OCI-M2 (cell line): ENCODE data around the gene TRIM8.
"Not testable (repeated sequence)": the region's sequence is repeated elsewhere in the genome, so short reads cannot be mapped to it uniquely, and the experiment has no call there.

ENCODE experiments used
- DNase-seq: peaks from one replicate; lab custom pipeline; 2025; ENCODE audit not compliant: unreplicated experiment; lab: John Stamatoyannopoulos, UW

The TRIM8 gene

DNA sequence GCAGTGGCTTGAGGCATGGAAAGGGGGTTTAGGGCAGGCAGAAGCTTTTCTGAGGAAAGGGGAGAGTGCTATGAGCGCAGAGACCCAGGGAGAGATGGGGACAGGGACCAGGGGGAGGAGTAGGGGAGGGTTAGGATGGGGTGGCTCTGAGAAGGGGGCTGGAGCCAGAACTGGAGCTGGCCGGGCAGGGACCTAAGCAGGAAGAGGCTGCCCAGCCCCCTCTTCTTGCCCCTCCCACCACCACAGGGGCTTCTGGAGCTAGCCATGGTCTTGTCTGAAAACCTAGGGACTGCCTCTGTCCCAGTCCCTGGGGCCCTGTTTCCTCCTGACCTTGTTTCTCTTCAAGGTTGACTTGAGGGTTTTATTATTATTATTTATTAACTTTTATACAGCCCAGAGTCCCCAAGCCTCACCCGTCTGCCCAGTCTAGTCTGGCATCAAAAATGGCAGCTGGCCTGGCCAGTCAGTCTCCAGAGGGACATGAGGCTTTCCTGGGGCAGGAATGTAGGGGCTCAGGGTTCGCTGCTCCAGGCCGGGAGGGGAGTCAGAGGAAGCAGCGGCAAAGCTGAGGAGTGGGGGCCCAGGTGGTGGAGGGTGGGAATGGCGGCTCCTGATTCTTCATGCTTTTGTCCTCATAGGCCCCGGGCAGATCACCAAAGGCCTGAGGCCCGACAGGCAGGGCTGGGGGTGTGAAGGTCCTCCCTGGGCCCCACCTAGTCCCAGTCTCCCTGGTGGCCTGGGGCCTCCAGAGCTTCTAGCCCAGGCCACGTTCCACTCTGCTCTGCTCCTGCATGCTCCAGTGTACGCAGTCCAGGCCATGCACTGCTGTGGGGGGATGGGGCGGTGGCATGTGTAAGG, 5.7 kb downstream of the TRIM8 start:
- DNase-seq, result no peak

DNA sequence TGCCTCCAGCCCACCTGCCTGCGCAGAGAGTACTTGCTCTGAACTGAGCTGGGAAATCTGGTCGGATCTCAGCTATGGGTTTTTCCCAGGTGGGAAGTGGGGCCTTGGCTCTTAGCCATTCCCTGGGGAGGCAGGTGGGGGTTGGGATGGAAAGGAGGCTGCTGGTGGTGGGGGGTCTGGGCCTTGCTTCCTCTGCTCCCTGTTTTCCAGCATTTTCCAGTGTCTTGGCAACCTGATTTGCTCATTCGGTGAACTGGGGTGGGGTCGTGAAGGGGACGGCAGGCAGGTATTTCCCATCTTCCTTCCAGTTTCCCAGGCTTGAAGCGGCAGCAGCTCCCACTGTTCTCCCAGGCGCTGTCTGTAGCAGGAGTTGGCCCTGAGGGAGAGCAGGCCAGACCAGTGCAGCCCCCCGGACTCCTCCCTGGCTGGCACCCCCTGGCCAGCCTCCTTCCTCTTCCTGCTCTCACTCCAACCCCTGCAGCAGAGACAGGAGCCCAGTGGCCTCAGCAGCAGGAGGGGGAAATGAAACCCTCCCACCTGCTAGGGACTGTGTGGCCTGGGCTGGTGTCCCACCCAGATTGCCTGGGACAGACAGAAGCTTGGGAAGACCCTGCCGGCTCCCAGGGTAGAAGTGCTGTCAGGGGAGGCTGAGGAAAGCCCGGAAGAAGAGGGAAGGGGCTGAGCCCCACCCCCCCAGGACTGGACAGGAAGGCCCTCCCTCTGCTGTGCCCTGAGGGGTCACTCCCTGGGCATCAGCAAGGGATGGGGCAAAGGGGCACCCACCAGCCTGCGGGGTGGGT, 6.6 kb downstream of the TRIM8 start:
- no peak for DNase-seq

GRCh38 chr10:102651455-102652169, 7.3 kb downstream of the TRIM8 start:
- no peak for DNase-seq

- no peak for DNase-seq
These were observed 8.1 kb downstream of the TRIM8 start for GRCh38 chr10:102652170-102652916.

GRCh38 chr10:102653060-102653459, 8.8 kb downstream of the TRIM8 start:
- DNase-seq, result no peak

DNA sequence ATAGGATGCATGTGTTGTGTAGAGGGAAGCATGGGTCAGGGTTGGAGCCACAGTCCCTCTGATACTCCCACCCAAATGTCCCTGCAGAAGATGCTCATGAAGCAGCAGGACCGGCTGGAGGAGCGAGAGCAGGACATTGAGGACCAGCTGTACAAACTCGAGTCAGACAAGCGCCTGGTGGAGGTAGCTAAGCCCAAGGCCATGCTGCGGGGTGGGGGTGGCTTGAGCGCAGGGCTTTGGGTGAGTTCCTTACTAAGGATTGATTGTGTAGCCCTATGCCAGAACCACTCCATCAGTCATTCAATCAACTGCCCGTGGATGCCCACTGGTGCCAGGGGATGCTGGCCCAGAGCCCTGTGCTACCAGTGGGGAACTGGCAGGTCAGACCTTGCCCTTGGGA, 10.3 kb downstream of the TRIM8 start:
- no peak for DNase-seq

DNA sequence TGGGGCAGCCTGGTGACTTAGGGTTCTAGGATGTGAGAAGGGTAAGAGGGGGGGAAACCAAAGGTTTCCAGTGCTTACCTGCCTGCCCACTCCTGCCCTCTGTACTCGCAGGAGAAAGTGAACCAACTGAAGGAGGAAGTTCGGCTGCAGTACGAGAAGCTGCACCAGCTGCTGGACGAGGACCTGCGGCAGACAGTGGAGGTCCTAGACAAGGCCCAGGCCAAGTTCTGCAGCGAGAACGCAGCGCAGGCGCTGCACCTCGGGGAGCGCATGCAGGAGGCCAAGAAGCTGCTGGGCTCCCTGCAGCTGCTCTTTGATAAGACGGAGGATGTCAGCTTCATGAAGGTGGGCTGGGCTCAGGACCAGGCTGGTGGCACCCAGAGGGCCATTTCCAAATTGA, 10.7 kb downstream of the TRIM8 start:
- no peak for DNase-seq

DNA sequence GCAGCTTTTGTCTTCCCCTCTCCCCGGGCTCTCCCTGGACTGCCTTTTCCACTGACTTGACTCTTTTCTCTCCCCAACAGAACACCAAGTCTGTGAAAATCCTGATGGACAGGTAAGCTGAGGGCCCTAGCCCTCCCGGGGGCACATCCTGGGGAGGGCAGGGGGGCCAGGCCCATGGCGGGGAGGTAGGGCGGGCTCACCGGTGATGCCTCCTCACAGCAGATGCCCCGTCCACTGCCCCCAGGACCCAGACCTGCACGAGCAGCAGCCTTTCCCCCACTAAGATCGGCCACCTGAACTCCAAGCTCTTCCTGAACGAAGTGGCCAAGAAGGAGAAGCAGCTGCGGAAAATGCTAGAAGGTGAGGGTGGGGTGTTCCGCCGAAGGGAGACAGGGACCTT, 11.7 kb downstream of the TRIM8 start:
- no peak for DNase-seq

- no peak for DNase-seq
These were observed 12.6 kb downstream of the TRIM8 start for GRCh38 chr10:102656791-102657371.

DNA sequence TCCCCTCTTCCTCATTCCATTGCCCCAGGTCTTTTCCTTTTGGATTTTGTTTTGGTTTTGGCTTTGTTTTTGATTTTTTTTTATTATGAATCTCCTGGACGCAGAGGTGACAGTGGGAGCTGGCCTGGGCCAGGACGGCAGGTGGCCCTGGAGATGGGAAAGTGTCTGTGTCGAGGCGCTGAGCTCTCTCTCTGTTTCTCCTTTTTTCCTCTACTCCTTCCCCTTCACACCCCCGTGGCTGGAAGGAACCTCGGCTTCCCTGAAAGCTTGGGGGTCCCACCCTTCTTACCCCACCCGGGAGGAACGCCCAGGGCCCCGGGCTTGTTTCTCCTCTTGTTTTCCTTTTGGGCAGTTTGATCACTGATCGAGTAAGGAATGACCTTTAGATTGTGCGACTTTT, 13.2 kb downstream of the TRIM8 start:
- no peak for DNase-seq

DNA sequence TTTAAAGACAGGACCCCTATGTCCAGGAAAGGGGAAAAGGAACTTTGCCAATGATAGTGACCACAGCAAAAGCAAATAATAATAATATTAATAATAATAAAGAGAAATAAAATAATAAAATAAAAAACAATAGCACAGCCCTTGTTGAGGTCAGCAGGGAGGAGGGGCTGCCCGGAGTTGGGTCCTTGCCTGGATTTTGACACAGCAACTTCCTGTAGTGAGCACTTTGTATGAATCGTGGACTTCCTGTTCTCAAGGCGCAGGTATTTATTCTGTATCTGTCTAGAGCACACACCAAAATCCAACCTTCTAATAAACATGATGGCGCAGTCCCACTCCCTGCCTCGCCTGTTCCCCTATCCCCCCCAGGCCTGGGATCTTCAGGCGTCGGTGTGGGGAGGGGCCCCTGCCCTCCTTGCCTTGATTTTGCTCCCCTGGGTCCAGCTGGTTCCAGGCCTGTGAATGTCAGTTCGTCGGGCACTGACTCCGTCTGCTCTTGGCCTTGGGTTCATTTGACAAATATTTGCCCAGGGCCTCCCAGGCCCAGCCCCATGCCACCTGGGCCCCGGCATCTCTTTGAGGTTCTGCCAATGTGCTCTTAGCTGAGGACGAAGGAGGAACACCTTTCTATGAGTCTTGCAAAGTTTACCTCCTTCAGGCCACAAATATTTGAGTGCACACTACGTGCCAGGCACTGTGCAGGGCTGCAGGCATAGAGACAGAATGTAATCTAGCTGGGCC, 13.9 kb downstream of the TRIM8 start:
- no peak for DNase-seq

- DNase-seq, result no peak
These were observed 14.5 kb downstream of the TRIM8 start for GRCh38 chr10:102658802-102659201.

DNA sequence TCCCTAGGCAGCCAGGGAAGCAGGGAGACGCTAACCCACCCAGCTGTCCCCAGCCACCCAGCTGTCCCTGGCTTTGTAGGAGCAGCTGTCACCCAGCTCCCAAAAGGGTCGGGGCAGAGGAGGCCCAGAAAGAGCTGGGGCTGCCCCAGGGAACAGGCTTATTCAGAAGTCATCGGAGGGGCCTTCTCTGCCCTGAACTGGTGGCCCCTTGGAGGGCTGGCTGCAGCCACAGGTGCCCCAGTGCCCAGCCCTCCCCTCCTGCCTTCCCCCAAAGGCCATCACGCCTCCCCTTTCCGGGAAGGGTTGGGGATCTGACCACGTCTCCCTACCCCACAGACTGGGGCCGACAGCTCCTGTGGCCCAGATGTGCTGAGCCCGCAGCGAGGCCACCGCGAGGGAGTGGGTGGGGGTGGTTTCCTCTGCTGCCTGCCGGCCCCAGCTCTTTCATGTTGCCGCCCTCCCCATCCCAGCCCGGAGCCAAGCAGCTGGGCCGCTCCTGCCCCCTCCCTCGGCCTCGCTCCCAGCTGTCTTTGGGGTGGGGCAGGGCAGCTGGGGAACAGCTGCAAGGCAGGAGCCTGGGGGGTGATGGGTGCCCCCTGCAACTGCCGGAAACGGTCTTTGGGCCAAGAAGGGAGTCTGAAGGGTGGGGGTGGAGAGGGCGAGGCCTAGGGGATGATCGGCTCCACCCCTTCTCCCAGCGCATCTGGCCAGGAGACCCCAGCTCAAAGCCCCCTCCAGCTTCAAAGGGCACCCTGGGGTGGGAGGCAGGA, 16.8 kb downstream of the TRIM8 start:
- no peak for DNase-seq

DNA sequence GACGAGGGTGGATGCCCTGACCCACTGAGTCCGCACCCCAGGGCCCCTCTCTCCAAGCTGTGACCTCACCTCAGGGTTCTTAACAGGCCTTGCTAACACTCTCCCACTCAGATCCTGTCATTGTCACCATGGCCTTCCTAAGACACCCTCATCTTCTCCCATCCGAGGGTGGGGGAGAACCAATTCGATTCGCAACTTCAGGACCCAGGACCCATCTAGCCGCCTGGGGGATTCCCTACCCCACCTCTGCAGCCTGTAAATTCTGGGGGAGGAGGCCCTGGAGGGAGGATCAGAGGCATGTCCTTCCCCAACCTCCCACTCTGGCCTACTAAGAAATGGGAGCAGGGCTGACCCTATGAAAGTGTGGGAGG, 17.4 kb downstream of the TRIM8 start:
- no peak for DNase-seq

GRCh38 chr10:102665904-102666509, 21.7 kb downstream of the TRIM8 start:
- DNase-seq, result no peak

GRCh38 chr10:102667411-102667810, 23.1 kb downstream of the TRIM8 start:
- not testable (repeated sequence) for DNase-seq

GRCh38 chr10:102668326-102669107, 24.2 kb downstream of the TRIM8 start:
- no peak for DNase-seq
